Effector CD8-positive, alpha-beta T cell (primary cell): ENCODE results near the gene ZIK1.

Source experiments
- DNase-seq: peaks from one replicate; lab custom pipeline; 2025; lab: John Stamatoyannopoulos, UW

Gene ZIK1

DNA sequence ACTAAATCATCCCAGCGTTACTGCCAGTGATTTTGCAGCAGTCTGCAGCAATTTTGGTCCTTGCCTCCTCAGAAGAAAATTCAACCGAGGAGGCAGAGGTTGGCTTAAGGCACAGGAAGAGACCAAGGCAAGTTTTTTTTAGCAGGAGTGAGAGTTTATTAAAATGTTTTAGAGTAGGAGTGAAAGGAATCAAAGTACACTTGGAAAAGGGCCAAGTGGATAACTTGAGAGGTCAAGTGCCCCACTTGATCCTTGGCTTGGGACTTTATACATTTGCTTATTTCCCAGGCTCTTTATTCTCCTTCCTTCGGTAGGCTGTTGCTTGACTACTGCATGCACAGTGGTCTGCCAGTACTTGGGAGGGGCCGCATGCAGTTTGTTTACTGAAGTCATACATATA lies 27.2 kb downstream of the ZIK1 start:
- DNase-seq: no peak

- peak; percentile 70 for DNase-seq
Observed at GRCh38 chr19:57613941-57614743, 30.2 kb downstream of the ZIK1 start, which contains the start of gene ZNF134. ZNF134 (plus strand) TSS chr19:57614242; CDS start chr19:57619469, 5,227 bp downstream.

DNA sequence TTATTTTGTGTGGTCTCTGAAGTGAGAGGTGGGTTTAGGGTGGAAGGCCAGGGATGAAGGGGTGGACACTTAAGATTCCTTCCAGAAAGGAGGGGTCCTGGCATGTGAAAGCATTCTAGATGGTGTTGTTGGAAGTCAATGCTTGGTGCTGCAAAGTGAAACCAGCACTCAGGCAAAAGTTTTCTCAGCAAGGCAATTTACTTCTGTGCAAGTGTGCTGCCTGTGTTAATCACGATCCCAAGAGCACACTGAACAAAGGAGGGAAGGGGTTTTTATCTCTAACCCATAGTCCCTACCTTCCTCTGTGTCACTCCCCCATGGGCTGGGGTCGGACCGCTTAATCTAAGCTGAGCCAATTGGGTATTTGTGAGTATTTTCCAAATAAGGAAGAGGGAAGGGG lies 31.4 kb downstream of the ZIK1 start:
- no peak for DNase-seq

GRCh38 chr19:57620673-57621348 lies 36.9 kb downstream of the ZIK1 start:
- no peak for DNase-seq

DNA sequence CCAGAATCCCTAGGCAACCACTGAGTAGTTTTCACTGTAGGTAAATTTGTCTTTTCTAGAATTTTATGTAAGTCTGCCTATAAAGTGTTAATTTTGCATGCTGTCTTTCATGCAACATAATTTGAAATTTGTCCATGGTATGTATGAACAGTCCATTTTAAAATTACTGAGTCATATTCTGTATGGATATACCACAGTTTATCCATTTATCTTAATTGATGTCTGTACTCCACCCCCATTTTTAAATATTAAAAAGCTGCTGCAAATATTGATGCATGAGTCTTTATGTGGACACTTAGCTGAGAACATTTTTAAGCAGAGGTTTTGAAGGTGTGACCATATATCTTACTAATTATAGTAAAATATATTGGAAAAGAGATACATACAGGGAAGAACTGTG lies 39.1 kb downstream of the ZIK1 start:
- DNase-seq: no peak

GRCh38 chr19:57632987-57633831 lies 49.3 kb downstream of the ZIK1 start, which contains the start of gene ZNF211:
ZNF211 (plus strand) TSS chr19:57633168; CDS start chr19:57633347, 179 bp downstream.
- DNase-seq: peak; percentile 71

- no peak for DNase-seq
Observed at GRCh38 chr19:57633832-57634131, 49.8 kb downstream of the ZIK1 start.

GRCh38 chr19:57637379-57637778 lies 53.4 kb downstream of the ZIK1 start:
- no peak for DNase-seq

- no peak for DNase-seq
Observed at GRCh38 chr19:57641715-57642234, 57.8 kb downstream of the ZIK1 start.

- no peak for DNase-seq
Observed at GRCh38 chr19:57642396-57643046, 58.6 kb downstream of the ZIK1 start.
